HG03575 (cell line): ENCODE data around the gene DMC1.
"Not testable (repeated sequence)": the region's sequence is repeated elsewhere in the genome, so short reads cannot be mapped to it uniquely, and the experiment has no call there.

Experiments
- ATAC-seq: cut with Tn5 transposase; IDR thresholded peaks from one replicate; pipeline ENCODE4 v1.9.1; 2021; ENCODE audit not compliant: unreplicated experiment, insufficient number of reproducible peaks, low FRiP score; ENCODE audit errors: extremely low read depth

The DMC1 gene, protein sequence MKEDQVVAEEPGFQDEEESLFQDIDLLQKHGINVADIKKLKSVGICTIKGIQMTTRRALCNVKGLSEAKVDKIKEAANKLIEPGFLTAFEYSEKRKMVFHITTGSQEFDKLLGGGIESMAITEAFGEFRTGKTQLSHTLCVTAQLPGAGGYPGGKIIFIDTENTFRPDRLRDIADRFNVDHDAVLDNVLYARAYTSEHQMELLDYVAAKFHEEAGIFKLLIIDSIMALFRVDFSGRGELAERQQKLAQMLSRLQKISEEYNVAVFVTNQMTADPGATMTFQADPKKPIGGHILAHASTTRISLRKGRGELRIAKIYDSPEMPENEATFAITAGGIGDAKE

DNA sequence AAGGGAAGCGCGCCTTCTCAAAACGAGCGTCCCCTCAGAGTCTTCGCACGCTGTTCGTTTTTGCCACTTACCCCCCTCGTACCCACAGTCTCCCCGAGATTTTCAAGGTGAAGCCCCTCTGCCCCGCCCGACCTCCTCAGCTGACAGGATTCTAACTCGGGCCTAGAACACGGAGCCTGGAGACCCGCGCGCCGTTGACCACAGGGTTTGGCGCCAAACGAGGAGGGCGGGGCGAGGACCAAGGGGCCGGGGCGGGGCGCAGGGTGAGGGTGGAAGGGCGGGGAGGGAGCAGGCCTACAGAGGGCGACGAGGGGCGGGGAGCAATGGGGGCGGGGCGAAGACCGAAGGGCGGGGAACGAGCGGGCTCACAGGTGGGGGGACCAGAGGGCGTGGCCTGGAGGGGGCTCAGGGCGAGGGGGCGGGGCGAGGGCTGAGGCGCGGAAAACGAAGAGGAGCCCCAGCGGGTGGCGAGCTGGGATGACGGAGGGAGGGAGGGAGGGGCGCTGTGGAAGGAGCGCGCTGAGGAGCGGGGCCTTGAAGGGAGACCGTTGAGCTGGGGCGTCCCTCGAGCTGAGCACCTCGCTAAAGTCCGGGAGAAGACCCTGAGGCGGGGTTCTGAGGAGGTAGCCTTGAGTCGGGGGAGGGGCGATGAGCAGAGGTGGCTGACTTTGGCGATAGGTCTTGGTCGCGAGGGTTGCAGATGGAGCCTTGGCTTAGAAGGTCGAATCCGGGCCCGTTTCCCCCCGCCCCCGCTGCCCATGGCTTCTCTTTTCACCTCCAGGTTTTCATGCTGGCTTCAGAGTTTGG is at the start of gene DMC1:
Gene DMC1 (minus strand): TSS at position 212 of the 807 bp plus-strand sequence. CDS start 1,927 bp downstream, outside the sequence.
- no peak for ATAC-seq

DNA sequence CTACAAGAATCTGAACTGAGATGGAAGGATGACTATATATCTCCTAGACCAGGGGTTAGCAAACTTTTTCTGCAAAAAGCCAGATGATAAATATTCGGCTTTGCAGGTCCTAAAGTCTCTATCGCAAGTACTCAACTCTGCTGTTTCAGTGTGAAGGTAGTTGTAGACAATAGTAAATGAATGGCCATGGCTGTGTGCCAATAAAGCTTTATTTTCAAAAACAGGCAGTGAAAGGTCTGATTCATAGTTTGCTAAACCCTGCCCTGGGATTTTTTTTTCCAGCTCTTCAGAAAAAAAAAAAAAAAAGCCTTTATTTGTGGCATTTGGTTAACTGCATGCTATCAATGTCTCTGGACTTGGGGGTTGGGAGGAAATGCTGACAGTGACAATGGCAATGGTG is 48.7 kb upstream of the DMC1 start:
- no peak for ATAC-seq

DNA sequence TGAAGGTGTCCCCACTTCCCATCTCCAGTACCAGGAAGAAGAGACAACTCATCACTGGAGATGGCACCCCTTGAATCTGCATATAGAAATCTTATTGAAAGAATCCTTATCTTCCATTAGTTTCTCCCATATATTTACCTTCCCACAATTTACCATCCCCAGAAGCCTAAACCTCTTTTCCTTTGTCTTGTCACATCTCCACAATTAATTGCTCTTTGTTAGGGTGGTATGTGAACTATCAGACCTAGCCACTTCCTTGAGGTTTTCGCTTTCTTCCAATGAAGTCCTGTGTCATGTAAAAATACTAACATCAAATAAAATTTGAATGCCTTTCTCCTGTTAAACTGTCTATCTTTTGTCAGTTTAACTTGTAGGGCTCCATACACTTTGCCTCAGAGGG is 48.3 kb upstream of the DMC1 start:
- ATAC-seq = no peak

DNA sequence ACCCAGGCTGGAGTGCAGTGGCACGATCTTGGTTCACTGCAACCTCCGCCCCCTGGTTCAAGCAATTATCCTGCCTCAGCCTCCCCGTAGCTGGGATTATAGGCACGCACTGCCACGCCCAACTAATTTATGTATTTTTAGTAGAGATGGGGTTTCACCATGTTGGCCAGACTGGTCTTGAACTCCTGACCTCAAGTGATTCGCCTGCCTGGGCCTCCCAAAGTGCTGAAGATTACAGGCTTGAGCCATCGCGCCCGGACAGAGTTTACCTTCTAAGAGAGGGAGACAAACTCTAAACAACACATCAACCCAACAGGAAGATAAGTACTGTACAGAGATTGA is 45.1 kb upstream of the DMC1 start:
- ATAC-seq = not testable (repeated sequence)

DNA sequence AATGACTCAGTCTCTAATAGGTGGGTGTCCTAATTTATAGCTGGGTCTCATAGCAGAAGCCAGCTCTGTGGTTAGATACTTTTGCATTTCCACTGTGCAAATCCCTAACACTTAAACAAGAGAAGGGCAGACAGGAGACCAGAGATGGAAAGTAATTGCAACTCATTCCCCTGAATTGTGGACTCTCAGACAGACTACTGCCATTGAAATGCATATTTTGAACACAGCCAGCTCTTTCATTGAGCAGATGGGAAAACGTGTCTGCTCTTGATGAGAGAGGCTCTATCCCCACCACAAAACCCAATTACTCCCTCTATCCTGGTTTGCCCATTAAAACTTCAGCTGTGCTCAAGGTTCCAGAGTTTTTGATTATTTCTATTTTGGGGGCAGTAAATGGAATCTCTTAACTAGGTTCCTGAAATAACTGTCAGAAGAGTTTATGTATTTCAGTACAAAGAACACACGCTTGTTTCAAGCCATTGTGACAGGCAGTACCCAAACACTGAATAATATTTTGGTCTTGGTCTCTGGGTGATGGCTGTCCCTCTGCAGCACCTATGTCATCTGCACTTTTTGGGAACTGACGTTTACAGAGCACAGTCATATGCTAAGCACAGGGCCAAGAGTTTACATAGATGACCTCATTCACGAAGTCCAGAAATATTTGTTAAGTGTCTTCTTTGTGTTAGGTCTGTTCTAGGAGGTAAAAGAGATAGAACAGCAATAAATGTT is 44.5 kb upstream of the DMC1 start:
- no peak for ATAC-seq

DNA sequence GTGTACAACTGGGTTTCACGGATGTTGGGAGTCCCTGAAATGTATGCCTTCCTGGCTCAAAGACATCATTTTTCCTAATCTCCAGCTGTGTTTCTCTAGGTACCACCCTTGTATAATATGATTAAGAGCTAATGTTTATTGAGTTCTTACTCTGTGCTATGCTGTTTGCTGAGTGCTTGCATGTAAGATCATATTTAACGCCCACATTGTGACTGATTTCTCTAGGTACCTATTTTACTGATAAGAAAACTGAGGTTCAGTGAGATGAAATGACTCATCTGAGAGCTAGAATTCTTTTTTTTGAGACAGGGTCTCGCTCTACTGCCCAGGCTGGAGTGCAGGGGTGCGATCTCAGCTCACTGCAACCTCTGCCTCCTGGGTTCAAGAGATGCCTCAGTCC is 43.6 kb upstream of the DMC1 start:
- no peak for ATAC-seq

DNA sequence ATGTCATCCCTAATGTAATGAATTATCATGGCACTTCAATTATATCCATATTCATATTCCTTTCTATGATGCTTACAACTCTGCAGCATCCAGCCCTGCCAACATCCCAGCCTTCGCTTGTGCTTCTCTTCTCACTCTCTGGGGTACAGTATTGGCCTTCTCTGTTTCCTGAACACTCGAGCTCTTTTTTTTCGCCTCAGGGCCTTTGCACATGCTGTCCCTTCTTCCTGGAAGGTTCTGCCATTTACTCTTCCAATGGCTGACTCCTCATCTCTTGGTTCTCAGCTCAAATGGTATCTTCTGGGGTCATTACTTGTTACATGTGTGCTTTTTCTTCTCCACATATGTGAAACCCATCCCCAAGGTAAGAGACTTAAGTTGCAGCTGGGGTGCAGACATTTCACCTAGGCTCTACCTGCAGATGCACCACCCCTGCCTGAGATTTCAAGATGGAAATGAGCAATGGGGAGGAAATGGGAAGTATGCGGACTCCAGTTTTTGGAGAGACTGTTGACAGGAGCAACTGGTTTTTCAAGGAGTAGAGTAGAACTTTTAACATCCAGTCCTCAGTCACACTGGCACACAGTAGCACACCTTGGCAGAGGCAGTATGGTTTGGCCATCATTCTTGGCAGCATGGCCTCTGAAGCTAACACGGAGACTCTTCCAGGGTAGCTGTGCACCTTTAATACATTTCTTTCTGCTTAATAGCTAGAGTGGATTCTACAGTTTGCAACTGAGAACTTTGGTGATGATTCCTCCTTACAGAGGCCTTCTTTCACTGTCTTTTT is 42.4 kb upstream of the DMC1 start:
- ATAC-seq = no peak

DNA sequence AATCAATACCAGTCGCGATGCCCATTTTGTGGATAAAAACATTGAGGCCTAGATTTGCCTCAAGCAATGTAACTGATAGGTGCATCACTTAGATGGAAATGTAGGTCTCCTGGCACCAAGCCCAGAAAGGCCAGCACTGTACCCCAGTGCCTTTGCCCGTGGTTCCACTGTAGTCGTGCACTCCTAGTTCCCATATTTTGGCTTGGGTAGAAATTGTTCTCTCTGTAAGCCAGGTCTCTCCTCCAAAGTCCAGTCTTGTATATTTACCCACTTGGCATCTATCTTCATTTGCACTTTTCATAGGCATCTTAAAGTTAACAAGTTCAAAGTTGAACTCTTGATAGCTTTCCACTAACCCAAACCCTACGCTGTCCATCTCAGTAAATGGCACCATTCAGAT is 41.6 kb upstream of the DMC1 start:
- no peak for ATAC-seq

DNA sequence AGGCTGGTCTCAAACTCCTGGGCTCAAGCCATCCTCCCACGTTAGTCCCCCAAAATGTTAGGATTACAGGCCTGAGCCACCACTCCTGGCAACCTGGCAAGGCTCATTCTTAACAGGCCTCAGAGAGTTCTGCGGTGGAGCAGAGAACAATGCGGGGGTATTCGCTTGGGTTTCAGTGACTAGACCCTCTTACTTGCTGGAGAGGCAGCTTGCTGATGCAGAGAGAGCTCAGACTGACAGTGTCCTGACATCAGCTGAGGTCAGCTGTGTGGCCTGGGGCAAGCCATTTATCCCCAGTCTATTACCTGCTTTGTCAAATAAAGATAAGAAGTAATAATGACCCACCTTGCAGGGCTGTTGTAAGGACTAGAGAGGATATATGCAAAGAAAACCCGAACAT is 40.3 kb upstream of the DMC1 start:
- no peak for ATAC-seq

DNA sequence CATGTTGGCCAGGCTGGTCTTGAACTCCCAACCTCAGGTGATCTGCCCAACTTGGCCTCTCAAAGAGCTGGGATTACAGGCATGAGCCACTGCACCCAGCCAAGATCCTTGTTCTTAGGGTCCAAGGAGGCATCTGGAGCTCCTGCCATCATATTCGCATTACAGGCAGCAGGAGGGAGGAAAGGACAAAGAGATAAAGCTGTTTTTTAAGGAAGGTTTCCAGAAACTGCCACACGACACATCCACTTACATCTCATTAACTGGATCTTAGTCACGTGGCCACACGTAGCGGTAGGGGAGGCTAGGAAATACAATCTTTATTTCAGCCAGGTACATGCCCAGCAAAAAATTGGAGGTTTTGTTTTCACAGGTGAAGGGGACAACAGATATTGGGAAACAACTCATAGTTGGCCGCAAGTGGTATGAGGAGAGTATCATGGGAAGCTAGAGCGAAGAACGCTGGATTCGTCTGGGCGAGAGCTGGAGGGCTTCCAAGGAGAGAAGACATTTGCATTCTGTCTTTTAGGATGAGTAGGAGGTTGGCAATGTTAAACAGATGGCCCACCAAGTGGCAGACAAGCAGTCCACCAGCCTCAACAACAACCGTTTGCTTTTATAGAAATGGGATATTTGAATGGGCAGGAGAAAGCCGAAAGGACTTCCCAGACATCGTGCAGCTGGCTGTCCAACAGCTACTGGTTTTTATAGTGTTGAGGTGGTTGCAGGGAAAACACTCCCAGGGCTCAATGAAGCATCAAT is 39.2 kb upstream of the DMC1 start:
- no peak for ATAC-seq

DNA sequence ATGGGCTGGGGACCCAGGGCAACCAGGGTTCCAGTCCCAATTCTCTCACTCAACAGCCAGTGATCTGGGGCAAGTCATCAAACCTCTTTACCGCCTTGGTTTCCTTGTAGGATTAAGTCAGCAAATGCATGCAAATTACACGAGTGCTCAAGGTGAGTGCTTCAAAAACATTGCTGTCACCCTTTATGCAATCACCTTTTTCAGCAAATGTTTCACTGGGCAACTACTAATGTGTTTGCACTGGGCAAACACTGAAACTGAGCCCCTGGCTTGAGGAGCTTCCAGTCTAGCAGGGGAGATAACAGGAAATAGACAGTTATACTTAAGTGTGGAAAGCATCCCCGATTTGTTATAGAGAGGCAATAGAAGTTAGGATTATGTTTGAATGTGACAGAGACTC is 37.7 kb upstream of the DMC1 start:
- ATAC-seq = no peak

DNA sequence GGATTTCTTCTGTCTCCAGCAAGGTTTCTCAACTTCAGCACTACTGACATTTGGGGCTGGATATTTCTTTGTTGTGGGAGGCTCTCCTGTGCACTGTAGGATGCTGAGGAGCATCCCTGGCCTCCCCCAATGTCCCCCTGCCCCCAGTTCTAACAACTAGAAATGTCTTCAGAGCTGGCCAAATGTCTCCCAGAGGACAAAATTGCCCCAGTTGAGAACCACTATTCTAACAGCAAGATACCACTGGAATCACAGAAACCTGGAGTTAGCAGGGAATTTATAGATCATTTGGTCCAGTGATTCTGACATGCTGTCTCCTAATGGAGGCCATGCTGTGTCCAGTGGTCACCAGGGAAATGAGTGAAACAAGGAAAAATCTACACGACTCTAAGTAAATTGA is 32.2 kb upstream of the DMC1 start:
- no peak for ATAC-seq

DNA sequence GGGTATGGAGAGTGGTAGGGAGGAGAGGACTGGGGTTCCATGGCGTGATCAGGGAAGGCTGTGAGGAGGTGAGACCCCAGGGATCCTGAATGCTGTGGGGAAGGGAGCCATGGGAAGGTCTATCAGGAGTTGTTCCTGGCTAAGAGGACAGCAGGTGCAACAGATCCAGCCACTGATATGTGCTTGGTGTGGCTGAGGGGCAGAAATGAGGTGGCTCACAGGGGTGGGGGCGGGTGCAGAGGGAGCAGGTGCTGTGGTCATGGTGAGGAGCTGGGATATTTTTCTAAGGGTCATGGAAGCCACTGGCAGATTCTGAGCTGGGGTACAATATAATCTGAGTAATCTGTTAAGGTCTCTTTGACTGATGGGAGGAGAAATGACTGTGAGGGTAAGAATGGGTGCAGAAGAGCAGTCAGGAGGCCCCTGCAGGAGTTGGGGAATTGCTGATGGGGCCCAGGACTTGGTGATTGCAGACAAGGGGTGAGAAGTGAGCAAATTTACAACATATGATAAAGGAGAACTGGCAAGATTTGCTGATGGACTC is 31.3 kb upstream of the DMC1 start:
- no peak for ATAC-seq

DNA sequence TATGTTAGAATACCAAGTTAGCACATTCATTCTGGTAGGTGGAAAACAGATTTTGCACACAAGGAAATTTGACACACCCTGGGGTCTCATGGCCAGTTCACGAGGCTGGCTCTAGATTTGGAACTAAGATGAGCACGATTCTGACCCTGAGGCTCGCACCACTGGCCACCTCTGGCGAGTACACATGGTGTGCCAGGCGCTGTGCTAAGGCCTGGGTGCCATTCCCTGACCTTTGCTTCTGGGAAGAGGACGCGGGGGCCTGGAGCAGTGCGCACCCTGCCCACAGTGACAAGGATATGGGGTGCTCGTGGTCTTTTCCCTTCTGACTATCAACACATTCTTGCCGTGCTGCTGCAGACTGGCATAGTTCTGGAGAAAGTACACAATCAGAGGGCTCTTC is 29.5 kb upstream of the DMC1 start:
- ATAC-seq = no peak

DNA sequence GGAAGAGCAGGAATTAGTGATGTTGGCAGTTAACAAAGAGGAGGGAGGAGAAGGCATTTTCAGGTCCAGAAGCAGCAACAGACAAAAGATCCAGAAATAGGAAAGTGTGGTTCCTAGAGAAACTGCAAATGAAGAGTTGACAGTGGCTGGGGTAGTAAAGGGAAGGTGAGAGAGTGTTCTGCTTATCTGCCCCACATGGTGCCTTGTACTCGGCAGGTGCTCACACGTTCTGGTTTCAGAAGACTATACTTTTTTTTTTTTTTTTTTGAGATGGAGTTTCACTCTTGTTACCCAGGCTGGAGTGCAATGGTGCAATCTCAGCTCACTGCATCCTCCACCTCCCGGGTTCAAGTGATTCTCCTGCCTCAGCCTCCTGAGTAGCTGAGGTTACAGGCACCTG is 12.9 kb upstream of the DMC1 start:
- ATAC-seq = not testable (repeated sequence)

DNA sequence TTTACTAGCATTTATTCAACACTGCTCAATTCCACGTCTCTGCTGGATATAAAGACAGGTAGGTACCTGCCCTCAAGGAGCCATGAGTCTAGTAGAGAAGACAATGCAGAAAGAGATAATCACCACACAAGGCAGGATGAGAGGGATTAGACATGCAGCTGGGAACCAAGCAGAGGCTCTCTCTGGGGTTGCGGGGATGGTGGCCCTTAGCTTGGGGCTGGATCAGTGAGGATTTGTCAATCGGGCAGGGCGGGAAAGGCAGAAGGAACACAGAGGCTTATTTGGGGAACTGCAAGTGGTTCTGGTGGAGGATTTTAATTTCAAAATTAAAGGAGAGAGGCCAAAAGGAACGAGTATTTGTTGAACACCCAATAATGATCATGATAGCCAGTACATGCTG is 8.5 kb upstream of the DMC1 start:
- no peak for ATAC-seq

DNA sequence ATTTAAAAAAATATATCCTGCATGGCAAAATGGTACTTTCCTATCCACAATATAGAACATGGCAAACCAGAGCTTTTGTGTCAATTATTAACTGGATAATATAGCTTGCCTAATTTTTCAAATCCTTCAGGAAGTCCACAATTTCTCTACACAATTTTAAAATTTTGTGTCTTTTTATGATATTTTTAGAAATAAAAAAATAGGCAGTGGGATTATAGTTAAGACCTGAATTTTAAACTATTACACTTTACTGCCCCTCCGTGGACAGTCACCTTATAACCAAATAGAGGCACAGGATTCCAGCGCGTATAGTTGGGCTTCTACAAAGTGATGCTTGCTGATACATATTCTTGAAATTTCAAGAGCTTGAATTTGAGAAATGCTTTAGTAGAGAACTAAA is 2.1 kb upstream of the DMC1 start:
- ATAC-seq = no peak

DNA sequence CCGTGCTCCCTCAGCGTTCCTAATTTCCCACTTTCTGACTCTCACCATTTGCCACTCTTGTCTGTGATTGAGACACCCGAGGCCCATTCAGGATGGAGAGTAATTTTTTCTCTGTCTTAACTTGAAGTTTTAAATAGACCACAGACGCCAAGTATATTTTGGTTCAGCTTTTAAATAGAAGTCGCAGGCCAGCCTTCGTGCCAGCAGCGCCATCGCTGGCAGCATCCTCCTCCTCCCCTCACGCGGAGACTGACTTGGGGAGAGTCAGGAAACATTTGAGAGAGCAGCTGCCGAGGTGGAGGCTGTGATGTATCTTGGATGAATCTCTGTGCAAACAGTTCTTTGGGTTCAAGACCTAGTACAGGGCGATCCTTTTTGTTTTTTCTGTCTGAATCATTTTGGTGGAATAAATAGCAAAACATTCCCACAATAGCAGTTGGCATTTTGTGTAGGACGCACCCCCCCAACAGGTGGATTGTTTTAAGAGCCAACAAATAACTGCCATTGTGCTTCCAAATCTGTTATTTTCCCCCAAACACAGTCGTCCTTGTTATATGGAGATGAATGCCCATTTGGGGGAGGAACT is 889 bp upstream of the DMC1 start:
- ATAC-seq = no peak
